ENCODE data around the gene LRP1B.

GRCh38 chr2:140734992-140735391 lies 1395.8 kb downstream of the LRP1B start:
- TF ChIP-seq CTCF (IDR thresholded peaks at IDR 0.05) (no peak), ZFX (IDR thresholded peaks at IDR 0.05; ENCODE audit: borderline replicate concordance) (no peak)
